Neural cell (in vitro differentiated cells): ENCODE measurements around the gene PLEKHM1. TPM values are rescaled to one million over a fixed set of nuclear protein-coding genes. Genes with fewer than 3 reads are reported as not detected.
"Not testable (repeated sequence)": the region's sequence is repeated elsewhere in the genome, so short reads cannot be mapped to it uniquely, and the experiment has no call there.

ENCODE experiments used
- H2AFZ ChIP-seq: fragments of 200-600, 300-800 bp; sonication (generic), shearing (Covaris generic); 2 replicates; pipeline ENCODE4 v1.6.0; 2014; ENCODE audit warnings: low read depth, mild to moderate bottlenecking, antibody characterized with exemption, low read length, moderate library complexity
- H3F3A ChIP-seq: fragments of 200-600 bp; shearing (Covaris generic); 2 replicates; pipeline ENCODE4 v1.6.1; 2016; ENCODE audit warnings: mild to moderate bottlenecking, moderate library complexity, mixed read lengths, antibody characterized with exemption, low read length; ENCODE audit not compliant: insufficient read depth, poor library complexity, severe bottlenecking
- H3K27ac ChIP-seq: fragments of 200-600, 300-800 bp; sonication (generic), shearing (Covaris generic); 2 replicates; pipeline ENCODE4 v1.5.1; 2014; ENCODE audit warnings: mild to moderate bottlenecking, low read length, moderate library complexity
- H3K27me3 ChIP-seq: fragments of 300-800, 200-600 bp; sonication (generic), shearing (Covaris generic); 2 replicates; pipeline ENCODE4 v1.6.0; 2014; ENCODE audit warnings: mild to moderate bottlenecking, low read depth, low read length, moderate library complexity; ENCODE audit not compliant: insufficient read depth
- H3K36me3 ChIP-seq: fragments of 300-800, 200-600 bp; sonication (generic), shearing (Covaris generic); 2 replicates; pipeline ENCODE4 v1.5.1; 2014; ENCODE audit warnings: mild to moderate bottlenecking, antibody characterized with exemption, low read length, moderate library complexity; ENCODE audit not compliant: insufficient read depth
- H3K4me2 ChIP-seq: fragments of 300-800, 200-600 bp; sonication (generic), shearing (Covaris generic); 2 replicates; pipeline ENCODE4 v1.6.0; 2014; ENCODE audit warnings: mild to moderate bottlenecking, low read length
- H3K4me3 ChIP-seq: fragments of 300-800, 200-600 bp; sonication (generic), shearing (Covaris generic); 2 replicates; pipeline ENCODE4 v1.5.1; 2014; ENCODE audit warnings: mild to moderate bottlenecking, low read length, moderate library complexity
- H3K79me2 ChIP-seq: fragments of 200-600 bp; shearing (Covaris generic); replicated peaks from 2 replicates; pipeline ENCODE4 v1.6.0; 2014; ENCODE audit warnings: mild to moderate bottlenecking, low read length, moderate library complexity; ENCODE audit not compliant: insufficient read depth
- H3K9ac ChIP-seq: fragments of 300-800, 200-600 bp; sonication (generic), shearing (Covaris generic); 2 replicates; pipeline ENCODE4 v1.6.1; 2016; ENCODE audit warnings: mild to moderate bottlenecking, low read length, mixed read lengths
- H3K9me2 ChIP-seq: fragments of 200-600 bp; shearing (Covaris generic); 2 replicates; pipeline ENCODE4 v1.6.1; 2016; ENCODE audit warnings: mild to moderate bottlenecking, low read length, mixed read lengths; ENCODE audit not compliant: insufficient read depth
- H3K9me3 ChIP-seq: fragments of 200-600, 300-800 bp; sonication (generic), shearing (Covaris generic); 2 replicates; pipeline ENCODE4 v1.6.1; 2016; ENCODE audit warnings: mild to moderate bottlenecking, mixed run types, low read length, moderate library complexity, mixed read lengths
- H4K20me1 ChIP-seq: fragments of 200-600 bp; shearing (Covaris generic); 2 replicates; pipeline ENCODE4 v1.6.1; 2016; ENCODE audit warnings: mild to moderate bottlenecking, mixed run types; ENCODE audit not compliant: insufficient read depth
- CTCF ChIP-seq: fragments of 450-650 bp; IDR thresholded peaks from 2 replicates; pipeline ENCODE4 v1.5.1; 2014; ENCODE audit warnings: antibody characterized with exemption, mild to moderate bottlenecking, moderate library complexity; ENCODE audit not compliant: poor library complexity, severe bottlenecking
- EP300 ChIP-seq: fragments of 450-650 bp; conservative IDR thresholded peaks from 2 replicates; pipeline ENCODE4 v1.6.1; 2014; ENCODE audit warnings: antibody characterized with exemption, mild to moderate bottlenecking, moderate library complexity; ENCODE audit not compliant: poor library complexity, severe bottlenecking
- EZH2 ChIP-seq: fragments of 200-600, 300-800 bp; shearing (Covaris generic), sonication (generic); IDR thresholded peaks from 2 replicates; pipeline ENCODE4 v1.6.1; 2014; ENCODE audit warnings: antibody characterized with exemption, low read length, borderline replicate concordance, mild to moderate bottlenecking; ENCODE audit not compliant: insufficient read depth, poor library complexity, severe bottlenecking
- MXI1 ChIP-seq: fragments of 450-650 bp; conservative IDR thresholded peaks from 2 replicates; pipeline ENCODE4 v1.6.1; 2014; ENCODE audit warnings: antibody characterized with exemption, mild to moderate bottlenecking; ENCODE audit not compliant: poor library complexity, severe bottlenecking
- RAD21 ChIP-seq: fragments of 450-650 bp; conservative IDR thresholded peaks from 2 replicates; pipeline ENCODE4 v1.6.1; 2014; ENCODE audit warnings: antibody characterized with exemption, mild to moderate bottlenecking, moderate library complexity
- REST ChIP-seq: IDR thresholded peaks from 2 replicates; pipeline ENCODE4 v1.6.1; 2012; ENCODE audit warnings: borderline replicate concordance
- polyA plus RNA-seq: library from polyadenylated mRNA; depleted of rRNA; stranded (reverse); fragments of >200 nt; gene quantifications from 2 replicates; pipeline ENCODE4 v1.2.3, GENCODE V29; 2014

PLEKHM1 gene
- polyA plus RNA-seq, 1 donor from 2014 or later, result 3.1 TPM

- H3K27me3 ChIP-seq, result no peaks in the 10 kb centered on the region
- no peaks in the 10 kb centered on the region for H4K20me1 ChIP-seq
- no peak overlapping the region for H3K4me2 ChIP-seq
- H3K9me2 ChIP-seq, result no peaks in the 10 kb centered on the region
- no peaks in the 10 kb centered on the region for H3K36me3 ChIP-seq
- H3K4me3 ChIP-seq, result no peak overlapping the region
- H3K9me3 ChIP-seq, result no peaks in the 10 kb centered on the region
- H3K79me2 ChIP-seq, result no peaks in the 10 kb centered on the region
- H3F3A ChIP-seq, result no peaks in the 10 kb centered on the region
- no peak overlapping the region for H2AFZ ChIP-seq
- H3K27ac ChIP-seq, result no peak overlapping the region
- no peak overlapping the region for H3K9ac ChIP-seq
- TF ChIP-seq MXI1 (no peak), EP300 (no peak), RAD21 (no peak), EZH2 (no peak), REST (no peak), CTCF (no peak)
Measured at GRCh38 chr17:45441526-45442310, 48.8 kb downstream of the PLEKHM1 start.

- H3K9ac ChIP-seq, H3K4me2 ChIP-seq, H4K20me1 ChIP-seq, H3K79me2 ChIP-seq, H3K27ac ChIP-seq, H3K9me2 ChIP-seq, H3K27me3 ChIP-seq, H2AFZ ChIP-seq, H3K9me3 ChIP-seq, H3K36me3 ChIP-seq, H3F3A ChIP-seq, H3K4me3 ChIP-seq: not testable (repeated sequence)
Measured at GRCh38 chr17:45440839-45441515, 49.5 kb downstream of the PLEKHM1 start.
